DOHH2 (cell line): ENCODE results near the gene PATL1.

Source experiments
- H3F3A ChIP-seq: fragments of 200-600 bp; sonication (generic), shearing (Covaris generic); 2 replicates; pipeline ENCODE4 v1.6.0; 2016; ENCODE audit warnings: antibody characterized with exemption, mild to moderate bottlenecking; ENCODE audit not compliant: control insufficient read depth, insufficient read depth
- H3K27ac ChIP-seq: fragments of 200-600 bp; sonication (generic); 2 replicates; pipeline ENCODE4 v1.5.1; 2014; ENCODE audit warnings: low read depth, mild to moderate bottlenecking, low read length, moderate library complexity
- H3K27me3 ChIP-seq: fragments of 200-600 bp; sonication (generic); 2 replicates; pipeline ENCODE4 v1.6.1; 2014; ENCODE audit warnings: mild to moderate bottlenecking, low read length, mixed read lengths; ENCODE audit not compliant: control insufficient read depth
- H3K36me3 ChIP-seq: fragments of 200-600 bp; sonication (generic); 2 replicates; pipeline ENCODE4 v1.6.1; 2014; ENCODE audit warnings: mild to moderate bottlenecking, low read length, moderate library complexity, mixed read lengths; ENCODE audit not compliant: control insufficient read depth
- H3K4me1 ChIP-seq: fragments of 200-600 bp; sonication (generic); 2 replicates; pipeline ENCODE4 v1.6.1; 2014; ENCODE audit warnings: mild to moderate bottlenecking, low read length, mixed read lengths; ENCODE audit not compliant: control insufficient read depth
- H3K4me2 ChIP-seq: fragments of 200-600 bp; sonication (generic); 2 replicates; pipeline ENCODE4 v1.6.0; 2014; ENCODE audit warnings: mild to moderate bottlenecking, low read length, moderate library complexity
- H3K4me3 ChIP-seq: fragments of 200-600 bp; sonication (generic); 2 replicates; pipeline ENCODE4 v1.5.1; 2014; ENCODE audit warnings: mild to moderate bottlenecking, low read length, mixed read lengths
- H3K79me2 ChIP-seq: fragments of 200-600 bp; sonication (generic); 2 replicates; pipeline ENCODE4 v1.6.1; 2014; ENCODE audit warnings: mild to moderate bottlenecking, low read length, mixed read lengths; ENCODE audit not compliant: control insufficient read depth
- H3K9me2 ChIP-seq: fragments of 200-600 bp; sonication (generic); replicated peaks from 2 replicates; pipeline ENCODE4 v1.6.1; 2014; ENCODE audit warnings: mild to moderate bottlenecking, low read length, mixed read lengths; ENCODE audit not compliant: control insufficient read depth
- H3K9me3 ChIP-seq: fragments of 200-600 bp; sonication (generic); 2 replicates; pipeline ENCODE4 v1.6.1; 2014; ENCODE audit warnings: antibody characterized with exemption, low read length, mixed read lengths; ENCODE audit not compliant: control insufficient read depth, insufficient read depth
- H4K20me1 ChIP-seq: fragments of 200-600 bp; sonication (generic); 2 replicates; pipeline ENCODE4 v1.6.0; 2014; ENCODE audit warnings: low read depth, mild to moderate bottlenecking, antibody characterized with exemption, low read length, moderate library complexity; ENCODE audit not compliant: control insufficient read depth, insufficient read depth
- EZH2phosphoT487 ChIP-seq: fragments of 200-600 bp; sonication (generic); IDR thresholded peaks from 2 replicates; pipeline ENCODE4 v1.6.1; 2017; ENCODE audit warnings: borderline replicate concordance, mild to moderate bottlenecking, antibody characterized with exemption, low read length, moderate library complexity, mixed read lengths
- TF ChIP-seq, protein P1 (sequence below): fragments of 200-600 bp; sonication (generic); IDR thresholded peaks from one replicate; pipeline ENCODE4 v1.5.1; 2014; ENCODE audit warnings: antibody characterized with exemption, mild to moderate bottlenecking, low read depth, low read length; ENCODE audit not compliant: poor library complexity, severe bottlenecking

Gene PATL1

DNA sequence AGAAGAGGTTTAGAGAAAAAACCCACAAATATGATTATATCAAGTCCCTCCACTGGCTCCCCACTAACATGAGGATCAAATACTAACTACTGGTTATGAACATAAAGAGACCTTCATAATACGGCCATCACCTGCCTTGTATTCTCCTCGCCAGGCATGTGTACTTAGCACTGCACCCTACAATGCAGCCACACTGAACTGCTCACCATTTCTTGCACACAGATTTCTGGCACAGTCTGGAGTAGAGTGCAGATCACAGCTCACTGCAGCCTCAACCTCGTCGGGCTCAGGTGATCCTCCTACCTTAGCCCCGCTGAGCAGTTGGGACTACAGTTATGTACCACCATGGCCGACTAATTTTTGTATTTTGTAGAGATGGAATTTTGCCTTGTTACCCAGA lies 66.4 kb downstream of the PATL1 start:
- Histone ChIP-seq H3K36me3 (peaks cover 92% of the 10 kb centered on the region), H3K27me3 (no peaks in the 10 kb centered on the region), H3K9me2 (no peaks in the 10 kb centered on the region), H3K79me2 (peaks cover 17% of the 10 kb centered on the region), H3K4me3 (no peak overlapping the region), H4K20me1 (no peaks in the 10 kb centered on the region), H3F3A (0 out of 2 replicates have a peak, but pooled peaks cover 3% of the 10 kb centered on the region), H3K4me2 (no peak overlapping the region), H3K9me3 (no peaks in the 10 kb centered on the region), H3K4me1 (no peaks in the 10 kb centered on the region), H3K27ac (no peak overlapping the region)
- TF ChIP-seq, protein P1, sequence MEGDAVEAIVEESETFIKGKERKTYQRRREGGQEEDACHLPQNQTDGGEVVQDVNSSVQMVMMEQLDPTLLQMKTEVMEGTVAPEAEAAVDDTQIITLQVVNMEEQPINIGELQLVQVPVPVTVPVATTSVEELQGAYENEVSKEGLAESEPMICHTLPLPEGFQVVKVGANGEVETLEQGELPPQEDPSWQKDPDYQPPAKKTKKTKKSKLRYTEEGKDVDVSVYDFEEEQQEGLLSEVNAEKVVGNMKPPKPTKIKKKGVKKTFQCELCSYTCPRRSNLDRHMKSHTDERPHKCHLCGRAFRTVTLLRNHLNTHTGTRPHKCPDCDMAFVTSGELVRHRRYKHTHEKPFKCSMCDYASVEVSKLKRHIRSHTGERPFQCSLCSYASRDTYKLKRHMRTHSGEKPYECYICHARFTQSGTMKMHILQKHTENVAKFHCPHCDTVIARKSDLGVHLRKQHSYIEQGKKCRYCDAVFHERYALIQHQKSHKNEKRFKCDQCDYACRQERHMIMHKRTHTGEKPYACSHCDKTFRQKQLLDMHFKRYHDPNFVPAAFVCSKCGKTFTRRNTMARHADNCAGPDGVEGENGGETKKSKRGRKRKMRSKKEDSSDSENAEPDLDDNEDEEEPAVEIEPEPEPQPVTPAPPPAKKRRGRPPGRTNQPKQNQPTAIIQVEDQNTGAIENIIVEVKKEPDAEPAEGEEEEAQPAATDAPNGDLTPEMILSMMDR = no peak
- TF ChIP-seq EZH2phosphoT487 = no peak

DNA sequence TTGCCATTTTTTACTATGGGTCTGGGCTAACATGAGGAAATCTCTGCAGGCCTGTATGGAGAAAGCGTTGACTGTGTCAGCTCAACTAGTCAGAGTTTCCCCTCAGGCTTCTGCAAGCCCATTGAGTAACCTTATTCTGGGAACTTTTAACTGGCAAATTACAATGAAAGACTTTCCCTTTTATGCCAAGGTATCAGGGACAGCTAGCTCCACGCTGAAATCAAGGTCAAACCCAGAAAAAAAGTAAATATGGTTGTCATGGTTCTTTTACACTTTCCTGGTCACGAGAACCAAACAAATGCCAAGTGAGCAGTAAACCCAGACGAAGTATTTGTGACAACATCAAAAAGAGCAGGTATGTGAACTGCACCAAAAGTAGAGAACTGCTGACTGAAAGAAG lies 67.0 kb downstream of the PATL1 start:
- peaks cover 15% of the 10 kb centered on the region for H3K79me2 ChIP-seq
- H3K4me2 ChIP-seq = no peak overlapping the region
- no peaks in the 10 kb centered on the region for H3K4me1 ChIP-seq
- H3K9me3 ChIP-seq = no peaks in the 10 kb centered on the region
- no peak overlapping the region for H3K27ac ChIP-seq
- H4K20me1 ChIP-seq = no peaks in the 10 kb centered on the region
- H3K4me3 ChIP-seq = no peak overlapping the region
- 0 out of 2 replicates have a peak, but pooled peaks cover 3% of the 10 kb centered on the region for H3F3A ChIP-seq
- H3K9me2 ChIP-seq = no peaks in the 10 kb centered on the region
- TF ChIP-seq, protein P1 = no peak
- TF ChIP-seq EZH2phosphoT487 = no peak
- peaks cover 87% of the 10 kb centered on the region for H3K36me3 ChIP-seq
- H3K27me3 ChIP-seq = no peaks in the 10 kb centered on the region

DNA sequence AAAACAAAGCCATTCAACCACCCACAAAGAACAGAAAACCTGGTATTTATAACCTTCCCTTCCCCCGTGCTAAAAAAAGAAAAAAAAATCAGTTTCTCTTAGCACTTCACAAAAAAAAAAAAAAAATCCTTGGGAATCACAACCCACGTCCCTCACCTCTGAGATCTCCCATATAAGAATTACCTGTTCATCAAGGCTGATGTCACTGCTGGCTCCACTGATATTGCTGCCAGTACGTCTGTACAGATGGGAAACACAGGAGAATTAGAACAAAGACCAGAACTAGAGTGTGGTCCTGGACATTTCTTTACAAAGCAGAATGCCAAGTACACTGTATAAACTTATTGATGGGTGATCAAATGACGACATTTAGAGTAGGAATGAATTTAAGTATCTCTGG lies 68.2 kb downstream of the PATL1 start:
- H3K27me3 ChIP-seq = no peaks in the 10 kb centered on the region
- no peaks in the 10 kb centered on the region for H3K9me2 ChIP-seq
- H4K20me1 ChIP-seq = no peaks in the 10 kb centered on the region
- no peaks in the 10 kb centered on the region for H3K4me1 ChIP-seq
- H3K79me2 ChIP-seq = peaks cover 11% of the 10 kb centered on the region
- H3K4me2 ChIP-seq = no peak overlapping the region
- H3F3A ChIP-seq = 0 out of 2 replicates have a peak, but pooled peaks cover 3% of the 10 kb centered on the region
- H3K36me3 ChIP-seq = peaks cover 85% of the 10 kb centered on the region
- no peak overlapping the region for H3K27ac ChIP-seq
- no peaks in the 10 kb centered on the region for H3K9me3 ChIP-seq
- TF ChIP-seq EZH2phosphoT487 = no peak
- TF ChIP-seq, protein P1 = no peak
- H3K4me3 ChIP-seq = no peak overlapping the region
